HPDE6-E6E7 (cell line): ENCODE measurements around the gene CEP170B.
"Not testable (repeated sequence)": the region's sequence is repeated elsewhere in the genome, so short reads cannot be mapped to it uniquely, and the experiment has no call there.

Experiments used
- DNase-seq: peaks from one replicate; pipeline ENCODE4 v3.0.0; 2011; ENCODE audit warnings: missing footprints; ENCODE audit errors: extremely low spot score

The CEP170B gene

GRCh38 chr14:104931771-104932675 is 67.0 kb downstream of the CEP170B start:
- no peak for DNase-seq

GRCh38 chr14:104932676-104933631 is 67.9 kb downstream of the CEP170B start:
- DNase-seq: peak; percentile 88

GRCh38 chr14:104933746-104934733 is 69.0 kb downstream of the CEP170B start:
- no peak for DNase-seq

- no peak for DNase-seq
These were observed 70.1 kb downstream of the CEP170B start for GRCh38 chr14:104935026-104935650.

GRCh38 chr14:104935955-104936354 is 70.9 kb downstream of the CEP170B start:
- DNase-seq: no peak

- no peak for DNase-seq
These were observed 71.5 kb downstream of the CEP170B start for GRCh38 chr14:104936361-104937155.

- no peak for DNase-seq
These were observed 72.1 kb downstream of the CEP170B start for GRCh38 chr14:104937161-104937560.

GRCh38 chr14:104937694-104938365 is 72.8 kb downstream of the CEP170B start:
- DNase-seq: no peak

GRCh38 chr14:104938436-104938835 is 73.4 kb downstream of the CEP170B start:
- no peak for DNase-seq

- DNase-seq: no peak
These were observed 73.9 kb downstream of the CEP170B start for GRCh38 chr14:104938960-104939359.

- DNase-seq: no peak
These were observed 74.8 kb downstream of the CEP170B start for GRCh38 chr14:104939666-104940410.

GRCh38 chr14:104940526-104941150 is 75.6 kb downstream of the CEP170B start:
- DNase-seq: no peak

GRCh38 chr14:104941508-104942365 is 76.7 kb downstream of the CEP170B start:
- no peak for DNase-seq

GRCh38 chr14:104942586-104942985 is 77.5 kb downstream of the CEP170B start:
- DNase-seq: no peak

GRCh38 chr14:104943216-104944015 is 78.3 kb downstream of the CEP170B start:
- DNase-seq: not testable (repeated sequence)

- DNase-seq: not testable (repeated sequence)
These were observed 78.9 kb downstream of the CEP170B start for GRCh38 chr14:104944016-104944308.
